ENCODE measurements around the gene KLK14.

The KLK14 gene

GRCh38 chr19:51121257-51121656 is 38.6 kb upstream of the KLK14 start:
- no peak for TF ChIP-seq CTCF (IDR thresholded peaks at IDR 0.05; ENCODE audit: control insufficient read depth, insufficient read depth, low read depth, low read length, missing control alignments)
- no peak for DNase-seq (ENCODE audit: low read depth)

GRCh38 chr19:51120160-51120559 is 37.5 kb upstream of the KLK14 start:
- H3K4me3 ChIP-seq (ENCODE audit: control insufficient read depth, low read depth, low read length) = no peak overlapping the region
- no peak for TF ChIP-seq CTCF (IDR thresholded peaks at IDR 0.05; ENCODE audit: control insufficient read depth, insufficient read depth, low read depth, low read length, missing control alignments)
- DNase-seq (ENCODE audit: low read depth) = no peak

More at GRCh38 chr19:51121257-51121656, 38.6 kb upstream of the KLK14 start:
- H3K4me3 ChIP-seq (ENCODE audit: control insufficient read depth, low read depth, low read length) = no peak overlapping the region

- H3K4me3 ChIP-seq (ENCODE audit: control insufficient read depth, low read depth, low read length) = no peak overlapping the region
- DNase-seq (ENCODE audit: low read depth) = no peak
- TF ChIP-seq CTCF (IDR thresholded peaks at IDR 0.05; ENCODE audit: control insufficient read depth, insufficient read depth, low read depth, low read length, missing control alignments) = no peak
These were observed 36.9 kb upstream of the KLK14 start for GRCh38 chr19:51119611-51120010.

GRCh38 chr19:51119101-51119500 is 36.4 kb upstream of the KLK14 start:
- DNase-seq (ENCODE audit: low read depth) = no peak
- H3K4me3 ChIP-seq (ENCODE audit: control insufficient read depth, low read depth, low read length) = no peak overlapping the region
- TF ChIP-seq CTCF (IDR thresholded peaks at IDR 0.05; ENCODE audit: control insufficient read depth, insufficient read depth, low read depth, low read length, missing control alignments) = no peak

- no peak for DNase-seq (ENCODE audit: low read depth)
- TF ChIP-seq CTCF (IDR thresholded peaks at IDR 0.05; ENCODE audit: control insufficient read depth, insufficient read depth, low read depth, low read length, missing control alignments) = no peak
- no peak overlapping the region for H3K4me3 ChIP-seq (ENCODE audit: control insufficient read depth, low read depth, low read length)
These were observed 34.1 kb upstream of the KLK14 start for GRCh38 chr19:51116736-51117286.

- DNase-seq (ENCODE audit: low read depth) = no peak
These were observed 31.5 kb upstream of the KLK14 start for GRCh38 chr19:51114087-51114729.

More at GRCh38 chr19:51114087-51114729, 31.5 kb upstream of the KLK14 start:
- H3K4me3 ChIP-seq (ENCODE audit: control insufficient read depth, low read depth, low read length) = no peak overlapping the region
- TF ChIP-seq CTCF (IDR thresholded peaks at IDR 0.05; ENCODE audit: control insufficient read depth, insufficient read depth, low read depth, low read length, missing control alignments) = no peak
